ENCODE data around the gene ZNF185. TPM values are rescaled to one million over a fixed set of nuclear protein-coding genes. Genes with fewer than 3 reads are reported as not detected.

Gene ZNF185
- total RNA-seq (2021) (2.1 and 2.2 TPM in 2 replicates), Bru-seq, nascent RNA (percentile 32 among the genes with signal in this experiment), BruChase-seq, experiment 1, labeled RNA remaining after a 2-hour chase (percentile 27 among the genes with signal in this experiment), BruChase-seq, experiment 2, labeled RNA remaining after a 6-hour chase (percentile 38 among the genes with signal in this experiment)
- long read RNA-seq, partial matches to known transcripts: 0 of 3 reads
- long read RNA-seq, other reads (novel, unspliced or antisense): 2 of 3 reads

GRCh38 chrX:152897222-152898131 is at the start of gene ZNF185:
Gene ZNF185, plus strand, starts transcription at chrX:152898067. Its CDS starts 16,423 bp downstream, at chrX:152914490.
- H3K4me3 ChIP-seq (ENCODE audit: low read depth, low read length, poor library complexity, severe bottlenecking): peak within 1 kb of the TSS; percentile 30
- H3K9me3 ChIP-seq (ENCODE audit: low read depth, low read length, poor library complexity, severe bottlenecking): no peaks in the 10 kb centered on the region
- CTCF ChIA-PET: no interaction called here
- no peak within 1 kb of the TSS for H3K27ac ChIP-seq (ENCODE audit: low read depth, low read length, poor library complexity, severe bottlenecking)
- H3K4me1 ChIP-seq (ENCODE audit: insufficient read depth, low read length, poor library complexity, severe bottlenecking): no peaks in the 10 kb centered on the region
- H3K36me3 ChIP-seq (ENCODE audit: insufficient read depth, low read length, poor library complexity, severe bottlenecking): no peaks in the 10 kb centered on the region
- POLR2A ChIA-PET (ENCODE audit: low non-redundant PET): no interaction called here
- no TSS peak for BruUV-seq (replicated peaks)
- peak; percentile 7 for DNase-seq (ENCODE audit: low spot score)
- TF ChIP-seq CTCF (conservative IDR thresholded peaks at IDR 0.05; ENCODE audit: low read depth, low read length) (no peak), EZH2 (IDR thresholded peaks at IDR 0.05; ENCODE audit: borderline replicate concordance, low read depth, low read length, poor library complexity, severe bottlenecking) (no peak)
- intact Hi-C loops (cut with micrococcal nuclease; ENCODE audit: unreplicated experiment): no loop called here
- no peaks in the 10 kb centered on the region for H3K27me3 ChIP-seq (replicated peaks; ENCODE audit: insufficient read depth, low read depth, low read length, poor library complexity)

GRCh38 chrX:152850465-152850864 is 47.4 kb upstream of the ZNF185 start:
- BruUV-seq (replicated peaks): no TSS peak
- DNase-seq (ENCODE audit: low spot score): no peak
- TF ChIP-seq EZH2 (IDR thresholded peaks at IDR 0.05; ENCODE audit: borderline replicate concordance, low read depth, low read length, poor library complexity, severe bottlenecking) (no peak), CTCF (conservative IDR thresholded peaks at IDR 0.05; ENCODE audit: low read depth, low read length) (no peak)
- Histone ChIP-seq H3K4me3 (ENCODE audit: low read depth, low read length, poor library complexity, severe bottlenecking) (no peak overlapping the region), H3K9me3 (ENCODE audit: low read depth, low read length, poor library complexity, severe bottlenecking) (no peaks in the 10 kb centered on the region), H3K36me3 (ENCODE audit: insufficient read depth, low read length, poor library complexity, severe bottlenecking) (no peaks in the 10 kb centered on the region), H3K27ac (ENCODE audit: low read depth, low read length, poor library complexity, severe bottlenecking) (no peak overlapping the region), H3K27me3 (replicated peaks; ENCODE audit: insufficient read depth, low read depth, low read length, poor library complexity) (no peaks in the 10 kb centered on the region), H3K4me1 (ENCODE audit: insufficient read depth, low read length, poor library complexity, severe bottlenecking) (no peaks in the 10 kb centered on the region)
- intact Hi-C loops (cut with micrococcal nuclease; ENCODE audit: unreplicated experiment): no loop called here
- CTCF ChIA-PET: no interaction called here
- POLR2A ChIA-PET (ENCODE audit: low non-redundant PET): no interaction called here

DNA sequence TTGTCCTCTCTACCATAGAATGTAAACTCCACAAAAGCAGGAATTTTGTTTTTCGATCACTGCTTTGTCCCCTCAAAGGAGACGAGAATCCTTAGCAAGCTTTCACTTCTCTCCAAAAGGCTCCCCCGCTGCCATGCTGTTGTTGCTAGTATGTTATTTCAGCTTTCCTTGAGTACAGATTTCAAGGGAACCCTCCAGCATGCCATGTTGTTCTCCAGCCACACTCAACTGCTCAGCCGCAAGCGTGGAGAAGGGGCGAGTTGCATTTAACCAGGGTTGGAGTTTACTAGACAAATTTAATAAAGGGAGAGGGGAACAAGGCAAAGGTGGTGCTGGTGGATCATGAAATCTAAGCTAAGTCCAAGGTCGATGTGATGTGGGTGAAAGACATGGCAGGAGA is 43.9 kb upstream of the ZNF185 start:
- ChIA-PET POLR2A (ENCODE audit: low non-redundant PET) (no interaction called here), CTCF (no interaction called here)
- BruUV-seq (replicated peaks): no TSS peak
- no peaks in the 10 kb centered on the region for H3K4me1 ChIP-seq (ENCODE audit: insufficient read depth, low read length, poor library complexity, severe bottlenecking)
- H3K9me3 ChIP-seq (ENCODE audit: low read depth, low read length, poor library complexity, severe bottlenecking): no peaks in the 10 kb centered on the region
- TF ChIP-seq EZH2 (IDR thresholded peaks at IDR 0.05; ENCODE audit: borderline replicate concordance, low read depth, low read length, poor library complexity, severe bottlenecking) (no peak), CTCF (conservative IDR thresholded peaks at IDR 0.05; ENCODE audit: low read depth, low read length) (no peak)
- DNase-seq (ENCODE audit: low spot score): no peak
- H3K27me3 ChIP-seq (replicated peaks; ENCODE audit: insufficient read depth, low read depth, low read length, poor library complexity): no peaks in the 10 kb centered on the region
- H3K27ac ChIP-seq (ENCODE audit: low read depth, low read length, poor library complexity, severe bottlenecking): no peak overlapping the region
- no peak overlapping the region for H3K4me3 ChIP-seq (ENCODE audit: low read depth, low read length, poor library complexity, severe bottlenecking)
- intact Hi-C loops (cut with micrococcal nuclease; ENCODE audit: unreplicated experiment): no loop called here
- peaks cover 3% of the 10 kb centered on the region for H3K36me3 ChIP-seq (ENCODE audit: insufficient read depth, low read length, poor library complexity, severe bottlenecking)
